NK-92 treated with Interleukin-12 subunit alpha and Interleukin-12 subunit beta, amount 100 ng/mL, for 24 hours (cell line): ENCODE results near the gene CASS4.

Experiments
- DNase-seq: peaks from one replicate; lab custom pipeline; 2025; lab: John Stamatoyannopoulos, UW

The CASS4 gene

DNA sequence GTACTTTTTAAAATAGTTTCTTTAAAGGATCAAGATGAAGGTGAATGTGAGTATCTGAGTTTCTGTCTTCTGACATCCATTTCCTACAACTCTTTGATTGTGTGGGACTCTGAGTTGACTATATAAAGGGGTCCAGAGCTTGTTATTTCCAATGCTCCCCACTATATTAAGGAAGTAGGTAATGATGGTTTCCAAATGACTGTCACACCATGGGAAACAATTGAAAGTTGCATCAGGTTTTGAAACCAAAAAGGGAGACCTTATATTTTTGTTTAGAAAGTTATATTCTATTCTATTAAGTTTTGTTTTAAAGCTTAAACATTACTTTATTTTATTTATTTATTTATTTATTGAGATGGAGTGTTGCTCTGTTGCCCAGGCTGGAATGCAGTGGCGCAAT is 11.2 kb downstream of the CASS4 start:
- DNase-seq: no peak

GRCh38 chr20:56423886-56424285 is 11.8 kb downstream of the CASS4 start:
- no peak for DNase-seq

DNA sequence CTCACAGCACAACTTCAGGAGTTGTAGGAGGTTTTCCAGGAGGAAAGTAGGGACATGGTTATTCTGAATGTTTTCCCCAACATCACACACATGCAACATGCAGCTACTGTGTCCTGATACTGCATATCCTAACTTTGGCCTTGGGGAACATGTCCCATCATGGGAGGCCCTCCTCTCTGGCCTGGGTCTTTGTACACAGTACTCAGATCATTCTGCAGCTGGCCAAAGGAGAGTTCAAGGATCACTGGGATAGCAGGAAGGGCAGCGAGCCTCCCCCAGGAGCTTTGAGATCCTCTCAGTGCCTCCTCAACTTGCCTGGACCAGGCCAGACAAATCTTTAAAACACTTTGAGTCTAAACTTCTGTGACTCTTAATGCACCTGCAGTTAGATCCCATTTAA is 12.9 kb downstream of the CASS4 start:
- no peak for DNase-seq

- DNase-seq: no peak
Measured at GRCh38 chr20:56426026-56426425, 14.0 kb downstream of the CASS4 start.

GRCh38 chr20:56426926-56427325 is 14.9 kb downstream of the CASS4 start:
- no peak for DNase-seq

DNA sequence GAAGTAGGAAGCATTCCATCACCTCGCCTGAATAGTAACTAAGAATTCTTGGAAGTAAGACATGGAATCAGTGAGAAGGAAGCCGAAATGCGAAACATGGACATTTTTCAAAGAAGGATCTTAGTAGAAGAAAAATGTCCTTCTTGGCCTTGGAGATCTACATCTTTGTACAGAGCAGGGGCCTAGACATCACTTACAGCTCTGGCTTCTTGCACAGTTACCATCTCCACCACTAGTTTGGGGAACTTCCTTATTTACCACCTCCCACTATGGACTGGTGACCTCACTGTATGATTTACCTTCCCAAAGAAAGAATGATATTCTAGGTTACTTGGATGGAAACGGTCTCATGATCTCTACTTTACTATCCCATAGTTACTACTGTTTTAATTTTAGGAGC is 15.7 kb downstream of the CASS4 start:
- no peak for DNase-seq

DNA sequence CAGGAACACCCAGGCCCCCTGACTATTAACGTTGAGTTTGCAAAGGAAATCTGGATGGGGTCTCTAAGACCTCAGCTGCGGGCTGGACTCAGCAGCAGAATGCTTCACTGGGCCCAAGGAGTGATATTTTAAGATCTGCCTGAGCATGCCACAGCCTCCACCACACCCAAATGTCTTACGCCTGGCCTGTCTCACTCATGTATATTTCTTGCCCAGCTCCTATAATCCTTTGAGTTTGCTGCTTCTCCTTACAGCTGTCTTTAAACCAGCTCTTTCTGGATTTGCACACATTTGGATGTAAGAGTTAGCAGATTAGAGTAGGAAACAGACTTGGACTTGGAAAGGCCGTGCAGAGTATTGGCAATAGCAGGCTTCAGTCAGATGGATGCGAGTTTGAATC is 16.4 kb downstream of the CASS4 start:
- DNase-seq: no peak

DNA sequence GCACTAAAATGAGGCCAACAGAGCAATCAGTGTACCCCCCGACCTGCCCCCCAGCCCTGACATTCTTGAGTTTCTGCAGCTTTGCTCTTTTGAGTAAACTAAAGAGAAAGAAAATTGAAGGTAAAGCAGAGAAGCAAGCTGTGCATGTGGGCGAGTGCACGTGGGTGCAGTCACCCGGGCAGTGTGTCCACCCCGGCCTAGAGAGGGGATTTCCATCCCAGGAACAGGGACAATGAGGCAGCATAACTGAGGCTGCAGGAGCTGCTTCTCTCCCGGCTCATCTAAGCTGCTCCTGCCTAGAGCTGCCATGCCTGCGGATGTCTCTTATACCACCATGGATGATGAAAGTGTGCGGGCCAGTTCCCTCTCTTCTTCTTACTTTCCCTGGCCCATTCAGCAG is 16.8 kb downstream of the CASS4 start:
- no peak for DNase-seq

DNA sequence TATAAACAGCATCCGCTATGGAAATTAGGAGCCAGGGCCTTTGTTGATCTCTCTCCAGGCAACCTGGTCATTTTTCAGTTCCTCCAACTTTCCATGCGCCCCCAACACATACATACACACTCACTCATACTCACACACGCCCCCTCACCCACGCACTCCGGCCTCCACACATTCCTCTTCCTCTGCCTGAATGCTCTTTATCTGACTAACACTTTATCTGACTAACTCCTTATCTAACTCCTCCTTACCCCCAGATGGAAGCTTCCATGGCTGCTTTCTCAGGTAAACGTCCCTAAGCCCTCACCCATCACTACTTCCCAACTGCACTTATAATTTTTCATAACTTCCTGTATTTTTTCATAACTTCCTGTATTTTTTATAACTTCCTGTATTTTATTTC is 17.4 kb downstream of the CASS4 start:
- no peak for DNase-seq

GRCh38 chr20:56429941-56430340 is 17.9 kb downstream of the CASS4 start:
- DNase-seq: no peak

GRCh38 chr20:56430461-56430860 is 18.4 kb downstream of the CASS4 start:
- DNase-seq: no peak

GRCh38 chr20:56430957-56431356 is 18.9 kb downstream of the CASS4 start:
- no peak for DNase-seq

- no peak for DNase-seq
Measured at GRCh38 chr20:56431471-56431870, 19.4 kb downstream of the CASS4 start.

- no peak for DNase-seq
Measured at GRCh38 chr20:56433221-56433879, 21.3 kb downstream of the CASS4 start.

DNA sequence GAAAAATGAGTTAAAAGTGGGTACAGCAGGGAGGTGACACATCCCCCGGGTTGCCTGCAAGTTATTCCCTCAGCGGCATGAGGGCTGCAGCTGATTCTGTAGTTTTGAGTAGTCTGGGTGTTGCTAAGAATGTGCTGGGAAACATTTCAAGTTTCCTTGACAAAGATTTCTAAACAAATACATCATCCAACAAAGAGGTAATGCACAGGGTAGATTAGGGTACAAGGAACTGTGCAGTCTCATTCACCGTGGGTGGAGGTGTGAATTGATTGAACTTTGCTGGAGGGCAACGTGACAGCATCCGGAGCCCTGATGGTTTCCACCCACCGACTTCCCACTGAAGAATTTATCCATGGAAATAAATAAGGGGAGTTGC is 21.8 kb downstream of the CASS4 start:
- no peak for DNase-seq

- no peak for DNase-seq
Measured at GRCh38 chr20:56437196-56437960, 25.3 kb downstream of the CASS4 start.

DNA sequence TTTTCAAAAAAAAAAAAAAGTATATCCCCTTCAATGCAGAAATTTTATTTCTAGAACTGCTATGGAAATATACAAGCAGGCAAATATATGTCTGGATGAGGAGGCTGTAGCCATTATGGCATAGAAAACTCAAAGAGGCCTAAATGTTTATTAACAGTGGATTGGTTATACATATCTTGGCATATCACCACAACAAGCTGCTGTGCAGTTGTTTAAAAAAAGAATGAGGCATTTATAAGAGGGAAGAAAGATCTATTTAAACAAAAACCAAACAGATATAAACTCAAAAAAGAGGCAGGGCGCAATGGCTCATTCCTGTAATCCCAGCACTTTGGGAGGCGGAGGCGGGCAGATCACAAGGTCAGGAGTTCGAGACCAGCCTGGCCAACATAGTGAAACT is 26.2 kb downstream of the CASS4 start:
- DNase-seq: no peak

DNA sequence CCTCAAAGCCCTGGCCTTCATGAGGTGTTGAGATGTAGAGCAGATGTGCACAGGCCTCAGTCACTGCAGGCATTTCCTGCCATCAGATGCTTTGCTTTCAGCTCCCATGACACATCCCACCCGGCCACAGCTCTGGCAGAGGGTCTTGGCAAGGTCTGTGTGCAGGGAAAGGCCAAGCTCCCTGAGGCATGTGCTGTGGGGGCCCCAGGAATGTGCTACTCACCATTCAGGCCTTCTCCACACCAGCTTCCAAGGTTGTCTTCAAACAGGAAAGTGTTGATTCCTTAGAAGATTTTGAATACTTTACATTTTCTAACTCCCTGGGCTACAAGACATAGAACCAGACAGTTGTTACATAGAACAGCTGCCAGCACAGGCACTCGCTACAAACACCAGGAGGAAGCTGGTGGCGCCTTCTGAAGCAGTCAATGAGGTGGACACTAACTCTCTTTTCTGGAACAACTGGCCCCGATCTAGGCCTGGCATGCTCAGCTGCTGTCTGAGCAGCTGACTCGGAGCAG is 27.8 kb downstream of the CASS4 start:
- no peak for DNase-seq

GRCh38 chr20:56440346-56441007 is 28.4 kb downstream of the CASS4 start:
- peak; percentile 44 for DNase-seq

DNA sequence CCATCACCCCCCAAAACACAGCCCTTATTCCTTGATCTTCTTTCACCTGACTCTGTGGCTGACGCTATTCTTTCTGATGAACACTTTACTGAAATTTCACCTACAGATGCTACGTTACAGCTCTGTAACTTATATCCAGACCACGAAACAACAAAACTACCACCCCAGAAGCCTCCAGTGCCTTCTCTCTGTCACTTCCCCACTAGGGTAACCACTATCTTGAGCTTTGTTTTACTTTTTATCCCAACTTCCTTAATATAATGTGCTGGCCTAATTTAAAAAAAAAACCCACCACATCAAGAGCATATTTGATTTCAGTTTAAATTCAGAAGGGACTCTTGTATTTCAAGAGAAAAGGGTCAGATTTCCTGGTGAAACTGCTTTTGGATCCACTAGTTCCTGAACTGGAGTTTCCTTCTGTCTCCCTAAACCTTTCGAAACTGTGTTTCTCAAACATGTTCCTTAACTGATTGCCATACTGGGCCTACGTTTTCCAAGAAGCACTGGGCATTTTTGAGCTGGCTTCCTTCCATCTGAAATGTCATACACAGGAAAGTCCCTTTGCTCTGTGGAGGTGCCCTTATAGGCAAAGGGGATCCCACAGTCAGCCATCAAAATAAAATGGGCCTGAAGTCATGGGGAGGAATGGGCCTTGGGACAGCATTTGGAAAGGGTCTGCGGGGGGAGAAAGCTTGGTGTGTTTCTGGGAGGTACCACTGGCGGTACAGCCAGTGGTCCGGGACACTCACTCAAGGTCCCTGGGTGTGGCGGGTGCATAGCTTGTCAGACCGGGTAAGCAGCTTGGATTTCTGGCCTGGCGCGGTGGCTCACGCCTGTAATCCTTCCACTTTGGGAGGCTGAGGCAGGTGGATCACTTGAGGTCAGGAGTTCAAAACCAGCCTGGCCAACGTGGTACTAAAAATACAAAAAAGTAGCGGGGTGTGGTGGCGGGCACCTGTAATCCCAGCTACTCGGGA is 30.6 kb downstream of the CASS4 start:
- no peak for DNase-seq

GRCh38 chr20:56443654-56444540 is 31.8 kb downstream of the CASS4 start:
- no peak for DNase-seq
